ENCODE measurements around the gene HNRNPF.
"Not testable (repeated sequence)": the region's sequence is repeated elsewhere in the genome, so short reads cannot be mapped to it uniquely, and the experiment has no call there.

The HNRNPF gene, protein sequence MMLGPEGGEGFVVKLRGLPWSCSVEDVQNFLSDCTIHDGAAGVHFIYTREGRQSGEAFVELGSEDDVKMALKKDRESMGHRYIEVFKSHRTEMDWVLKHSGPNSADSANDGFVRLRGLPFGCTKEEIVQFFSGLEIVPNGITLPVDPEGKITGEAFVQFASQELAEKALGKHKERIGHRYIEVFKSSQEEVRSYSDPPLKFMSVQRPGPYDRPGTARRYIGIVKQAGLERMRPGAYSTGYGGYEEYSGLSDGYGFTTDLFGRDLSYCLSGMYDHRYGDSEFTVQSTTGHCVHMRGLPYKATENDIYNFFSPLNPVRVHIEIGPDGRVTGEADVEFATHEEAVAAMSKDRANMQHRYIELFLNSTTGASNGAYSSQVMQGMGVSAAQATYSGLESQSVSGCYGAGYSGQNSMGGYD

DNA sequence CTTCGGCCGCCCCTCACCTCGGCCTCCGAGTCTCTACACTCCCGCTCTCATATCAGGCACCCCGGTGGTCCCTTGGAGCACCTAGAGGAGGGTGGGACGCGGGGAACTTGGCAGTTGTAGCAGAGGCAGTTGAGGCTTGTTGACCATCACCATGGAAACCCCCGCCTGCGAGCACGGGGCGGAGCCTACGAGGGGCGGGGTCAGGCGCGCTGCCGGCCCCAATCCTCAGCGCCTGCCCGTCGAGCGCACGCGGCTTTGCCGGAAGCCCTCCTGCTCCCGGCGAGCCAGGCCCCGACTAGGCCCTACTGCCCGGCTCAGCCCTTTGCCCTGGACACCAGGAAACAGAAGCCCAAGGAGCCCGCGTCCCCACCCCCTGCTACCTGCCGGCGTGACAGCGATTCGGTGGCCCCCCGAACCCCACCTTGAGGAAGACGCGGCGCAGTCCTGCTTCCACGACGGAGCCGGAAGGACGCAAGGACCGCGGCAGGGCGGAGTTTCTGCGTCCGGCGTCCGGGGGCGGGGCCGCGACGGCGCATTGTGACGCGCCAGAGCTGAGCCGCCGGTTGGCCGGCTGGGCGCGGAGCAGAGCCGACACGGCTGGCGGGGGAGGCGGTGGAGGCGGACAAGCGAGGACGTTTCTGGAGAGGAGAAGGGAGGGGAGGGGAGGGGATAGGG, at the start of gene HNRNPF:
HNRNPF (minus strand) TSS at position 477 of the 675 bp plus-strand sequence. CDS start 21,302 bp downstream, outside the sequence.
- Histone ChIP-seq H3K4me2 (ENCODE audit: low read depth, low read length) (peak within 1 kb of the TSS; percentile 92), H3K4me1 (ENCODE audit: low read length) (peaks cover 7% of the 10 kb centered on the region; the same call in 1 of the 2 replicates), H3F3A (ENCODE audit: insufficient read depth, low read length) (peaks cover 47% of the 10 kb centered on the region), H3K4me3 (ENCODE audit: low read length) (peak within 1 kb of the TSS; percentile 91), H3K36me3 (replicated peaks; ENCODE audit: insufficient read depth, low read length) (no peaks in the 10 kb centered on the region), H3K9me2 (replicated peaks; ENCODE audit: insufficient read depth, low read length) (no peaks in the 10 kb centered on the region), H3K9ac (ENCODE audit: low read length) (peak within 1 kb of the TSS; percentile 100), H3K27me3 (replicated peaks; ENCODE audit: insufficient read depth, low read length) (no peaks in the 10 kb centered on the region), H3K9me3 (replicated peaks; ENCODE audit: insufficient read depth, low read length) (no peaks in the 10 kb centered on the region), H2AFZ (ENCODE audit: low read length) (peak within 1 kb of the TSS; percentile 85), H4K20me1 (ENCODE audit: insufficient read depth, low read length) (peaks cover 13% of the 10 kb centered on the region), H3K79me2 (ENCODE audit: low read length) (peaks cover 50% of the 10 kb centered on the region), H3K27ac (ENCODE audit: low read length) (peak within 1 kb of the TSS; percentile 100)
- TF ChIP-seq EZH2 (optimal IDR thresholded peaks at IDR 0.05; ENCODE audit: low read depth, low read length), result no peak
- TF ChIP-seq CTCF (IDR thresholded peaks at IDR 0.05; ENCODE audit: low read length), result no peak
- TF ChIP-seq EZH2phosphoT487 (IDR thresholded peaks at IDR 0.05; ENCODE audit: low read length), result no peak
- DNase-seq, result peak; percentile 96

DNA sequence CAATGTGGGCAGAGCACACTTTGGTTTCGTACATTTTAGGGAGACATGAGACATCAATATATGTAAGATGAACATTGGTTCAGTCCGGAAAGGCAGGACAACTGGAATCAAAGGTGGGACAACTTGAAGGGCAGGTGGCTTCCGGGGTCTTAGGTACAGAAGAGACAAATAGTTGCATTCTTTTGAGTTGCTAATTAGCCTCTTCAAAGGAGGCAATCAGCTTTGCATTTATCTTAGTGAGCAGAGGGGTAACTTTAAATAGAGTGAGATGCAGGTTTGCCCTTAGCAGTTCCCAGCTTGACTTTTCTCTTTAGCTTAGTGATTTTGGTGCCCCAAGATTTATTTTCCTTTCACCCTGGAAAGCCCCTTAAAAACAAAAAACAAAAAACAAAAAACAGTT, 49.2 kb upstream of the HNRNPF start:
- H3K9me2 ChIP-seq (replicated peaks; ENCODE audit: insufficient read depth, low read length), result no peaks in the 10 kb centered on the region
- no peak overlapping the region for H3K27ac ChIP-seq (ENCODE audit: low read length)
- H3K9ac ChIP-seq (ENCODE audit: low read length), result no peak overlapping the region
- no peaks in the 10 kb centered on the region for H3K36me3 ChIP-seq (replicated peaks; ENCODE audit: insufficient read depth, low read length)
- H4K20me1 ChIP-seq (ENCODE audit: insufficient read depth, low read length), result no peaks in the 10 kb centered on the region
- no peaks in the 10 kb centered on the region for H3K9me3 ChIP-seq (replicated peaks; ENCODE audit: insufficient read depth, low read length)
- no peak overlapping the region for H3K4me3 ChIP-seq (ENCODE audit: low read length)
- peaks cover 10% of the 10 kb centered on the region for H3K79me2 ChIP-seq (ENCODE audit: low read length)
- H3F3A ChIP-seq (ENCODE audit: insufficient read depth, low read length), result peaks cover 19% of the 10 kb centered on the region
- no peak overlapping the region for H3K4me2 ChIP-seq (ENCODE audit: low read depth, low read length)
- peaks cover 20% of the 10 kb centered on the region for H3K4me1 ChIP-seq (ENCODE audit: low read length)
- H2AFZ ChIP-seq (ENCODE audit: low read length), result no peak overlapping the region
- no peaks in the 10 kb centered on the region for H3K27me3 ChIP-seq (replicated peaks; ENCODE audit: insufficient read depth, low read length)
- TF ChIP-seq EZH2 (optimal IDR thresholded peaks at IDR 0.05; ENCODE audit: low read depth, low read length), result no peak
- no peak for TF ChIP-seq CTCF (IDR thresholded peaks at IDR 0.05; ENCODE audit: low read length)
- no peak for TF ChIP-seq EZH2phosphoT487 (IDR thresholded peaks at IDR 0.05; ENCODE audit: low read length)
- no peak for DNase-seq

GRCh38 chr10:43456561-43456960, 47.6 kb upstream of the HNRNPF start:
- DNase-seq; H3K9ac ChIP-seq (ENCODE audit: low read length); H3K27ac ChIP-seq (ENCODE audit: low read length); H4K20me1 ChIP-seq (ENCODE audit: insufficient read depth, low read length); H3K27me3 ChIP-seq (replicated peaks; ENCODE audit: insufficient read depth, low read length); H3K36me3 ChIP-seq (replicated peaks; ENCODE audit: insufficient read depth, low read length); H3K9me2 ChIP-seq (replicated peaks; ENCODE audit: insufficient read depth, low read length); H3K4me3 ChIP-seq (ENCODE audit: low read length); H3K9me3 ChIP-seq (replicated peaks; ENCODE audit: insufficient read depth, low read length): not testable (repeated sequence)
- peak overlapping the region; percentile 85 for H2AFZ ChIP-seq (ENCODE audit: low read length)
- peaks cover 30% of the 10 kb centered on the region for H3K4me1 ChIP-seq (ENCODE audit: low read length)
- peaks cover 13% of the 10 kb centered on the region for H3K79me2 ChIP-seq (ENCODE audit: low read length)
- peaks cover 36% of the 10 kb centered on the region for H3F3A ChIP-seq (ENCODE audit: insufficient read depth, low read length)
- H3K4me2 ChIP-seq (ENCODE audit: low read depth, low read length), result peak overlapping the region; percentile 91

- peak overlapping the region; percentile 85 for H3K4me2 ChIP-seq (ENCODE audit: low read depth, low read length)
- H3K4me3 ChIP-seq (ENCODE audit: low read length); H3K9ac ChIP-seq (ENCODE audit: low read length); H2AFZ ChIP-seq (ENCODE audit: low read length); DNase-seq; H3K27me3 ChIP-seq (replicated peaks; ENCODE audit: insufficient read depth, low read length); H4K20me1 ChIP-seq (ENCODE audit: insufficient read depth, low read length); H3K36me3 ChIP-seq (replicated peaks; ENCODE audit: insufficient read depth, low read length); H3K9me2 ChIP-seq (replicated peaks; ENCODE audit: insufficient read depth, low read length); H3K9me3 ChIP-seq (replicated peaks; ENCODE audit: insufficient read depth, low read length): not testable (repeated sequence)
- H3K4me1 ChIP-seq (ENCODE audit: low read length), result peaks cover 30% of the 10 kb centered on the region
- H3F3A ChIP-seq (ENCODE audit: insufficient read depth, low read length), result peaks cover 40% of the 10 kb centered on the region
- peak overlapping the region; percentile 85; the same call in 1 of the 2 replicates for H3K27ac ChIP-seq (ENCODE audit: low read length)
- peaks cover 13% of the 10 kb centered on the region for H3K79me2 ChIP-seq (ENCODE audit: low read length)
Measured at GRCh38 chr10:43454025-43454424, 45.0 kb upstream of the HNRNPF start.
